Coronary artery (tissue), 2 donors: ENCODE measurements around the gene RAB1A.
"Not testable (repeated sequence)": the region's sequence is repeated elsewhere in the genome, so short reads cannot be mapped to it uniquely, and the experiment has no call there.

Experiments
- DNase-seq: peaks from one replicate; pipeline ENCODE4 v3.0.0-alpha.2; 2017; ENCODE audit warnings: low spot score
- H3K27ac ChIP-seq, 2 donors: fragments of 200-600 bp; sonication (generic); one replicate each; pipeline ENCODE4 v1.5.1; 2016 to 2019
- H3K4me3 ChIP-seq: fragments of 200-600 bp; sonication (generic); 2 replicates; pipeline ENCODE4 v1.5.1; 2016; ENCODE audit warnings: mild to moderate bottlenecking, moderate library complexity
- CTCF ChIP-seq: fragments of 200-600 bp; sonication (generic); IDR thresholded peaks from one replicate; pipeline ENCODE4 v1.5.1; 2019; ENCODE audit warnings: antibody characterized with exemption

Gene RAB1A

GRCh38 chr2:65129826-65130663 lies at the start of gene RAB1A:
Gene RAB1A (minus strand): TSS chr2:65130106. CDS start chr2:65129915, 191 bp downstream.
- TF ChIP-seq CTCF, result peak; percentile 20

GRCh38 chr2:65177751-65178442 lies 48.0 kb upstream of the RAB1A start:
- H3K27ac ChIP-seq, result no peak overlapping the region
- H3K4me3 ChIP-seq, result no peak overlapping the region
- DNase-seq, result no peak
- no peak for TF ChIP-seq CTCF

More at GRCh38 chr2:65129826-65130663, at the start of gene RAB1A:
- peak; percentile 100 for DNase-seq
- Histone ChIP-seq H3K27ac (peak within 1 kb of the TSS; percentile 97 to 100), H3K4me3 (peak within 1 kb of the TSS; percentile 98)

GRCh38 chr2:65175894-65176530 lies 46.1 kb upstream of the RAB1A start:
- Histone ChIP-seq H3K27ac (no peak overlapping the region), H3K4me3 (no peak overlapping the region)
- DNase-seq, result no peak
- TF ChIP-seq CTCF, result no peak

- not testable (repeated sequence) for H3K27ac ChIP-seq, H3K4me3 ChIP-seq, DNase-seq
Measured at GRCh38 chr2:65174031-65174430, 44.1 kb upstream of the RAB1A start.

- TF ChIP-seq CTCF, result no peak
- no peak for DNase-seq
- H3K4me3 ChIP-seq, result no peak overlapping the region
- H3K27ac ChIP-seq, result no peak overlapping the region
Measured at GRCh38 chr2:65172994-65173790, 43.3 kb upstream of the RAB1A start.

- not testable (repeated sequence) for H3K4me3 ChIP-seq, H3K27ac ChIP-seq, DNase-seq
Measured at GRCh38 chr2:65170611-65171477, 40.9 kb upstream of the RAB1A start.

- Histone ChIP-seq H3K27ac (no peak overlapping the region), H3K4me3 (no peak overlapping the region)
- no peak for TF ChIP-seq CTCF
- no peak for DNase-seq
Measured at GRCh38 chr2:65169760-65170136, 39.8 kb upstream of the RAB1A start.
